GM12875 (cell line): ENCODE measurements around the gene MPHOSPH8.

Experiments
- H3K4me3 ChIP-seq: one replicate; pipeline ENCODE4 v1.5.1; 2011; ENCODE audit warnings: low read depth, low read length, control low read depth
- TF ChIP-seq, protein P1 (sequence below): IDR thresholded peaks from 2 replicates; pipeline ENCODE4 v1.5.1; 2011; ENCODE audit warnings: low read depth, mild to moderate bottlenecking, control low read depth, inconsistent platforms, low read length, moderate library complexity, borderline replicate concordance; ENCODE audit not compliant: insufficient read depth

MPHOSPH8 gene, protein sequence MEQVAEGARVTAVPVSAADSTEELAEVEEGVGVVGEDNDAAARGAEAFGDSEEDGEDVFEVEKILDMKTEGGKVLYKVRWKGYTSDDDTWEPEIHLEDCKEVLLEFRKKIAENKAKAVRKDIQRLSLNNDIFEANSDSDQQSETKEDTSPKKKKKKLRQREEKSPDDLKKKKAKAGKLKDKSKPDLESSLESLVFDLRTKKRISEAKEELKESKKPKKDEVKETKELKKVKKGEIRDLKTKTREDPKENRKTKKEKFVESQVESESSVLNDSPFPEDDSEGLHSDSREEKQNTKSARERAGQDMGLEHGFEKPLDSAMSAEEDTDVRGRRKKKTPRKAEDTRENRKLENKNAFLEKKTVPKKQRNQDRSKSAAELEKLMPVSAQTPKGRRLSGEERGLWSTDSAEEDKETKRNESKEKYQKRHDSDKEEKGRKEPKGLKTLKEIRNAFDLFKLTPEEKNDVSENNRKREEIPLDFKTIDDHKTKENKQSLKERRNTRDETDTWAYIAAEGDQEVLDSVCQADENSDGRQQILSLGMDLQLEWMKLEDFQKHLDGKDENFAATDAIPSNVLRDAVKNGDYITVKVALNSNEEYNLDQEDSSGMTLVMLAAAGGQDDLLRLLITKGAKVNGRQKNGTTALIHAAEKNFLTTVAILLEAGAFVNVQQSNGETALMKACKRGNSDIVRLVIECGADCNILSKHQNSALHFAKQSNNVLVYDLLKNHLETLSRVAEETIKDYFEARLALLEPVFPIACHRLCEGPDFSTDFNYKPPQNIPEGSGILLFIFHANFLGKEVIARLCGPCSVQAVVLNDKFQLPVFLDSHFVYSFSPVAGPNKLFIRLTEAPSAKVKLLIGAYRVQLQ

DNA sequence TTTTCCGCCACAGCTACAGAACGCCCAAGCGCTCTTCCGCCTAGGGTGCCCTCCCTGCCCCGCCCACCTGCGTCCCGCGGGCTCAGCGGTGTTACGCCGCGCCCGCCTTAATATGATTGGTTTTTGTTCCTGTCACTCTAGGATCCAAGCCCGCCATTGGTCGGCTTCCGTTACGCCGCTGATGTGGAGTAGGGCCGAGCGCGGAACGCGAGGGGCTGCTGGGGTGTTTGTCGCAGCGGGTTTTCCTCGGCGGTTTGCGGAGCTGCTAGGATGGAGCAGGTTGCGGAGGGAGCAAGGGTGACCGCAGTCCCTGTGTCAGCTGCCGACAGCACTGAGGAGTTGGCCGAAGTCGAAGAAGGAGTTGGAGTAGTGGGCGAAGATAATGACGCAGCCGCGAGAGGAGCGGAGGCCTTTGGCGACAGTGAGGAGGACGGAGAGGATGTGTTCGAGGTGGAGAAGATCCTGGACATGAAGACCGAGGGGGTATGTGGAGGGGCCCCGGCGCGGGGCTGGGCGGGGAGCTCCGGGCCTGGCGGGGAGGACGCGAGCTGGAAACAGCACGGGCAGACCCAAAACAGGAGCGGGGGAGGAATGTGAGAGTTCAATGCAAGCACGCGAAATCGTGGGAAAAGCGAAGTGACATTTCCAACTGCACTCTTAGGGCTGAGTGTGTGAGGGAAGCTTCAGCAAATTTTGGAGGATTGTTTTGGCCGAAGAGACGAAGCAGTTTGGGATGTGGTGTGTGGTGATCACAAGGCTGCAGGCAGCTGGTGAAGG is at the start of gene MPHOSPH8:
Gene MPHOSPH8, plus strand, starts transcription at position 181 of the 777 bp plus-strand sequence. Its CDS starts 90 bp downstream, at position 271.
- TF ChIP-seq, protein P1, sequence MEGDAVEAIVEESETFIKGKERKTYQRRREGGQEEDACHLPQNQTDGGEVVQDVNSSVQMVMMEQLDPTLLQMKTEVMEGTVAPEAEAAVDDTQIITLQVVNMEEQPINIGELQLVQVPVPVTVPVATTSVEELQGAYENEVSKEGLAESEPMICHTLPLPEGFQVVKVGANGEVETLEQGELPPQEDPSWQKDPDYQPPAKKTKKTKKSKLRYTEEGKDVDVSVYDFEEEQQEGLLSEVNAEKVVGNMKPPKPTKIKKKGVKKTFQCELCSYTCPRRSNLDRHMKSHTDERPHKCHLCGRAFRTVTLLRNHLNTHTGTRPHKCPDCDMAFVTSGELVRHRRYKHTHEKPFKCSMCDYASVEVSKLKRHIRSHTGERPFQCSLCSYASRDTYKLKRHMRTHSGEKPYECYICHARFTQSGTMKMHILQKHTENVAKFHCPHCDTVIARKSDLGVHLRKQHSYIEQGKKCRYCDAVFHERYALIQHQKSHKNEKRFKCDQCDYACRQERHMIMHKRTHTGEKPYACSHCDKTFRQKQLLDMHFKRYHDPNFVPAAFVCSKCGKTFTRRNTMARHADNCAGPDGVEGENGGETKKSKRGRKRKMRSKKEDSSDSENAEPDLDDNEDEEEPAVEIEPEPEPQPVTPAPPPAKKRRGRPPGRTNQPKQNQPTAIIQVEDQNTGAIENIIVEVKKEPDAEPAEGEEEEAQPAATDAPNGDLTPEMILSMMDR: no peak
- peak within 1 kb of the TSS; percentile 89 for H3K4me3 ChIP-seq

DNA sequence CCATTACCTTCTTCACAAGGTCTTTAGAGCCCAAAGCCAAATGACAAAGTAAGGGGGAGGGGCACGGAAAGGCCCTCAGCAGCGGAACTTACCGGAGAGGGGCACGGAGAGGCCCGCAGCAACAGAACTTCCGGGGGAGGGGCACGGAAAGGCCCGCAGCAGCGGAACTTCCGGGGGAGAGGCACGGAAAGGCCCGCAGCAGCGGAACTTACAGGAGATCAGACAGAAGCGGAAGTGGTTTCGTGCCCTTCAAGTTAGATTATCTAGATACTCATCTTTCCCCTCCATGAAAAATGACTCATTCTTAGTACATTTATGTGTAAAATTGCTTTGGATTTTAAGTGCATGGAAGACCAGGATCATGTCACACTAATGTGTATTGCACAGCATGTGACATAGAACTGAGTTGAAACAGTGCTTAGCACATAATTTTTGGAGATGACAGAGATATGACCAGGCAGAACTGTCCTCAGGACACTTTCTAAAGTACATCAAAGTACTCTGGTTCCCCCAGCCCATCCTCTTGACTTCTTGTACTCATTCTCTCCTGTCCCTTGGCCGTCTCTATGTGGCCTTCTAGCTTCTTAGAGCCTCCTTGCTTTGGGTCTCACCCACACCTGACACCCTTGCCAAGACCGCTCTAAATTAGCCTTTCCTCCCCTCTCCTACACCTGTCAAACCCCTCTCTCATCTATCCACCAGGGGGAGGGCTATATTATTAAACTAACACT is 46.4 kb upstream of the MPHOSPH8 start:
- TF ChIP-seq, protein P1: no peak
- peak overlapping the region; percentile 54 for H3K4me3 ChIP-seq

DNA sequence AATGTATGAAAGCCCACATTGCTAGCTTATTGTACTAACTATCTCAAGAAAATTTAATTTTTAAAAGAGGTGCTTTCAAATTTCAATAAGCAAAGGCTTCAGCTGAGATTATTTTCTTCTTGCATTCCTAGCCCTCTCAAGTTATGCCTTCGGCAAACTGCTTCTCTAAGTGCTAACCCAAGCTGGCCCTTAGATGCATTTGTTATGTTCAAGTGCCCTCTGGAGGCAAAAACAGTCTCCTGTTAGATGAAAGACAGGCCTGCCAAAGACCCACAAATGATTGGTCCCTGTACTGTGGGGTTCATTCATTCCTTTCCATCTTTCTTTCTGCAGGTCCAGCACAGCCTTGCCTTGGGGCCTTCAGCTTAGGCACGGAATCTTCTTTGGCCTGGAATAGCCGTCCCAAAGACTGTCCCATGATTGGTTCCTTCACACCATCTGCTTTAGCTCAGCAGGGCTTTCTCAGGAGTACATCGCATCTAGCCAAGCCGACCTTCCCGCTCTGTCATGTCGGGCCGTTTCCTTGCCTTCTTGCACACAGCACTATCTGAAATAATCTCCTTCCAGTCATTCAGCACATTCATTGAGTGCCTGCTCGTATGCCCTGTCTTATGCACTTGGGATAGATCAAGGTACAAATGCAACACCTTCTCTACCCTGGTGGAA is 45.7 kb upstream of the MPHOSPH8 start:
- TF ChIP-seq, protein P1: peak; percentile 52
- no peak overlapping the region for H3K4me3 ChIP-seq

DNA sequence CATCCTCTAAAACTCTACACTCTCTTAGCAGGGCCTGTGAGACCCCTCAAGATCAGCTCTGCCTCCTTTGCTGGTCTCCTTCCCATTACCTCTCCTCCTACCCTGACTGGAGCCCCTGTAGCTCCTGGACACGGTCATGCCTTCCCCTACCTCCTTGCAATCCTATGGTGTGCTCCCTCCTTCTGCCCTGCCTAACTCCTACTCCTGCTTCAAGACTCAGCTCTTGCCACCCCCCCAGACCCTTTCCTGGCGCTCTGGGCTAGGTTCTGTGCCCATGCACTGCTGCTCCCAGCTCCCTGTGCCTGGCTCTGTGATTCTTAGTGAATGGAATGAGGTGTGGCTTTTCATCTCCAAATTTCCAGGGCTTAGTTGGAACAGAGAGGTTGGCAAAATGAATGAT is 44.1 kb upstream of the MPHOSPH8 start:
- H3K4me3 ChIP-seq: no peak overlapping the region
- TF ChIP-seq, protein P1: no peak

DNA sequence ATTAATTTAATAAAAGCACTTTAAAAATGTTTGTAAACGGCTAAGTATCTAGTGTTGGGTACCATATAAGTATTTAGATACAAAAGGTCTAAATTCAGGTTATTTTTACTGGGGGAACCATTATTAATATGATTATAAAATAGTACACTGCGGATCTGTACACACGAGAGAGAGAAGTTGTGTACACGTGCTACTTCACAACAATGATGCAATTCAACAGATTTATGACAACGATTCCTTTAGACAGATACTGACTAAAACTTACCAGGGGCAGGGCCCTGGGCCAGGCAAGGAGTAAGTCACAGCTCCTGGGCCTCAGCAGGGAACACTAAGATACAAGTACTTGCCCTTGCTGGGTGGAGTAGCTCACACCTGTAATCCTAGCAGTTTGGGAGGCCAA is 43.0 kb upstream of the MPHOSPH8 start:
- TF ChIP-seq, protein P1: no peak
- H3K4me3 ChIP-seq: no peak overlapping the region

DNA sequence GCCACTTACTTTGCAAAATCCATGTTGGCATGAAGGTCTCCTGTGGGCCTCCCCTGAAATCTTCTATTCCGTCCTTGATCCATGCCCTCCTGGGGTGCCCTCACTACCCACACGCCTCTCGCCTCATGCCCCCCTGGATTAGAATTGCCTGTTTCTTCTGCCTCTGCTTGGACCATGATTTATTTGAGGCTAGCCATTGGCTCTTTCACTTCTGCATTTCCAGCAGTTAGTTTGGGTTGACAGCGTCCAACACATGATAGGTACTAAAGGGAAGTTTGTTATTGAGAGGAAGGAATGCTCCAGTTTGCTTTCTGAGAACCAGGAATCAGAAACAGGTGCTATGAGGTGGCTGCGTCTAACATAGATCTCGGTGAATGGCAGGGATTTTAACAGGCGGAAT is 41.6 kb upstream of the MPHOSPH8 start:
- TF ChIP-seq, protein P1: no peak

More for the DNA sequence above, 41.6 kb upstream of the MPHOSPH8 start:
- H3K4me3 ChIP-seq: no peak overlapping the region
